IMR-90 (cell line): ENCODE data around the gene NRG4. TPM values are rescaled to one million over a fixed set of nuclear protein-coding genes. Genes with fewer than 3 reads are reported as not detected.

Experiments used
- ATAC-seq: fragments of 200-7000 bp; cut with Tn5 transposase; 2 replicates; pipeline ENCODE4 v1.9.1; 2020; ENCODE audit warnings: low read depth, mild to moderate bottlenecking, moderate library complexity
- BruUV-seq: library from RNA; stranded (reverse); fragments of 400-500 nt; replicated peaks from 2 replicates; lab custom pipeline; 2021; lab: Mats Ljungman, UMichigan
- CTCF ChIA-PET: fragments of 300-600 bp; formaldehyde crosslinking; extraction: SDS; loops from one replicate; lab custom pipeline; 2021; ENCODE audit warnings: antibody characterized with exemption; lab: Yijun Ruan, JAX
- POLR2A ChIA-PET: fragments of 300-600 bp; sonication (Branson Sonifier 250); formaldehyde crosslinking; loops from one replicate; lab custom pipeline; 2022; ENCODE audit warnings: antibody characterized with exemption; ENCODE audit not compliant: unreplicated experiment; lab: Charles Lee
- DNase-seq: peaks from one replicate; pipeline ENCODE4 v3.0.0; 2013
- H2AFZ ChIP-seq: replicated peaks from 2 replicates; pipeline ENCODE3; 2013; ENCODE audit warnings: low read length, mild to moderate bottlenecking; ENCODE audit not compliant: poor library complexity
- H2AK5ac ChIP-seq: 2 replicates; pipeline ENCODE4 v1.6.1; 2013; ENCODE audit warnings: low read depth, low read length, inconsistent platforms
- H2AK9ac ChIP-seq: replicated peaks from 2 replicates; pipeline ENCODE3; 2013; ENCODE audit warnings: mild to moderate bottlenecking, low read depth, low read length, moderate library complexity; ENCODE audit not compliant: poor library complexity
- H2BK120ac ChIP-seq: 2 replicates; pipeline ENCODE4 v1.6.1; 2013; ENCODE audit warnings: low read depth, low read length, inconsistent platforms
- H2BK15ac ChIP-seq: 3 replicates; pipeline ENCODE4 v1.6.1; 2013; ENCODE audit warnings: low read depth, low read length, inconsistent platforms
- H2BK20ac ChIP-seq: 2 replicates; pipeline ENCODE4 v1.6.1; 2013; ENCODE audit warnings: low read depth, mild to moderate bottlenecking, inconsistent platforms, low read length, moderate library complexity
- H2BK5ac ChIP-seq: 2 replicates; pipeline ENCODE4 v1.6.1; 2013; ENCODE audit warnings: mild to moderate bottlenecking, low read depth, low read length, inconsistent platforms; ENCODE audit not compliant: poor library complexity, severe bottlenecking
- H3K14ac ChIP-seq: replicated peaks from 2 replicates; pipeline ENCODE4 v1.6.1; 2013; ENCODE audit warnings: low read depth, low read length, inconsistent platforms
- H3K18ac ChIP-seq: 2 replicates; pipeline ENCODE4 v1.6.1; 2013; ENCODE audit warnings: low read depth, low read length, control low read depth
- H3K23ac ChIP-seq: 2 replicates; pipeline ENCODE4 v1.6.1; 2013; ENCODE audit warnings: low read depth, low read length, inconsistent platforms
- H3K27ac ChIP-seq: 2 replicates; pipeline ENCODE4 v1.5.1; 2013; ENCODE audit warnings: mild to moderate bottlenecking, control low read depth, low read length; ENCODE audit not compliant: insufficient read depth
- H3K27me3 ChIP-seq: 2 replicates; pipeline ENCODE4 v1.6.1; 2013; ENCODE audit warnings: low read length; ENCODE audit not compliant: control insufficient read depth, insufficient read depth
- H3K36me3 ChIP-seq: 2 replicates; pipeline ENCODE4 v1.6.1; 2013; ENCODE audit warnings: low read length, mixed read lengths; ENCODE audit not compliant: control insufficient read depth, insufficient read depth
- H3K4ac ChIP-seq: 2 replicates; pipeline ENCODE4 v1.6.1; 2013; ENCODE audit warnings: low read depth, low read length, inconsistent platforms
- H3K4me1 ChIP-seq: 2 replicates; pipeline ENCODE4 v1.6.1; 2013; ENCODE audit warnings: low read length, mixed read lengths; ENCODE audit not compliant: control insufficient read depth, insufficient read depth
- H3K4me2 ChIP-seq: 2 replicates; pipeline ENCODE4 v1.6.1; 2013; ENCODE audit warnings: low read depth, mild to moderate bottlenecking, control low read depth, low read length, moderate library complexity
- H3K4me3 ChIP-seq: 2 replicates; pipeline ENCODE4 v1.5.1; 2013; ENCODE audit warnings: low read depth, mild to moderate bottlenecking, control low read depth, low read length, moderate library complexity; ENCODE audit not compliant: insufficient read depth
- H3K56ac ChIP-seq: 2 replicates; pipeline ENCODE4 v1.6.1; 2013; ENCODE audit warnings: low read length, inconsistent platforms; ENCODE audit not compliant: insufficient read depth; ENCODE audit errors: extremely low read depth
- H3K79me1 ChIP-seq, 2 experiments: 2 replicates each; pipeline ENCODE4 v1.6.1; 2013; ENCODE audit warnings: low read length in 2 of 2, inconsistent platforms in 1 of 2, low read depth in 1 of 2
- H3K9ac ChIP-seq: 2 replicates; pipeline ENCODE4 v1.6.1; 2013; ENCODE audit warnings: low read depth, low read length, control low read depth
- H3K9me1 ChIP-seq: 2 replicates; pipeline ENCODE4 v1.6.1; 2013; ENCODE audit warnings: low read length, inconsistent platforms; ENCODE audit not compliant: insufficient read depth
- H3K9me3 ChIP-seq: 2 replicates; pipeline ENCODE4 v1.6.1; 2013; ENCODE audit warnings: low read length; ENCODE audit not compliant: control insufficient read depth, insufficient read depth
- H4K20me1 ChIP-seq: 2 replicates; pipeline ENCODE4 v1.6.1; 2013; ENCODE audit warnings: low read length, inconsistent platforms; ENCODE audit not compliant: insufficient read depth
- H4K5ac ChIP-seq: 2 replicates; pipeline ENCODE4 v1.6.1; 2013; ENCODE audit warnings: mild to moderate bottlenecking, low read depth, low read length, control low read depth
- H4K8ac ChIP-seq, 2 experiments: 2 replicates each; pipeline ENCODE4 v1.6.1; 2013; ENCODE audit warnings: low read depth in 2 of 2, low read length in 2 of 2, control low read depth in 1 of 2, inconsistent platforms in 1 of 2
- H4K91ac ChIP-seq: 2 replicates; pipeline ENCODE4 v1.6.1; 2013; ENCODE audit warnings: low read depth, low read length, inconsistent platforms; ENCODE audit not compliant: insufficient read depth
- ELK1 ChIP-seq: fragments of 150-350 bp; IDR thresholded peaks from 2 replicates; pipeline ENCODE4 v1.6.1; 2016; ENCODE audit warnings: low read depth, mild to moderate bottlenecking, low read length, moderate library complexity, borderline replicate concordance
- MAFK ChIP-seq: IDR thresholded peaks from 2 replicates; pipeline ENCODE4 v1.6.1; 2012; ENCODE audit warnings: low read depth, low read length, improper control_type of control experiment
- POLR2A ChIP-seq: IDR thresholded peaks from 2 replicates; pipeline ENCODE4 v1.6.1; 2012; ENCODE audit warnings: mild to moderate bottlenecking, low read depth, low read length
- SMC3 ChIP-seq: fragments of 150-350 bp; IDR thresholded peaks from 2 replicates; pipeline ENCODE4 v1.6.1; 2016; ENCODE audit warnings: low read depth, mild to moderate bottlenecking, antibody characterized with exemption, low read length, moderate library complexity
- WGBS, 2 experiments: methylation state at CpG; one replicate each; pipeline versions ENCODE4 v1.1.5 to v1.1.7; 2013; ENCODE audit warnings: missing lambda C conversion rate in 2 of 2; ENCODE audit not compliant: insufficient read length in 1 of 2; ENCODE audit errors: extremely low coverage in 2 of 2; 5-methylcytosine and 5-hydroxymethylcytosine counted together
- dilution Hi-C: fragments of 300-500 bp; cut with HindIII; formaldehyde crosslinking; loops from one replicate; pipeline ENCODE4 v1.14.3; 2018; ENCODE audit warnings: low sequenced_read_pairs; ENCODE audit not compliant: unreplicated experiment
- in situ Hi-C: fragments of 300-500 bp; cut with MboI; formaldehyde crosslinking; loops from 3 replicates; pipeline ENCODE4 v1.14.3; 2019; ENCODE audit warnings: low sequenced_read_pairs, inconsistent platforms, mixed read lengths
- intact Hi-C: fragments of 100-400 bp; cut with micrococcal nuclease; formaldehyde crosslinking; loops from 2 replicates; pipeline ENCODE4 v1.10.0; 2022
- polyA plus RNA-seq, 3 experiments: library from polyadenylated mRNA; depleted of rRNA; stranded (reverse); fragments of >200 nt; gene quantifications; 2 replicates each; pipeline ENCODE4 v1.2.3, GENCODE V29; 2012; ENCODE audit warnings: low replicate concordance in 1 of 3
- total RNA-seq: library from RNA; depleted of rRNA; stranded (reverse); fragments of >200 nt; gene quantifications from 2 replicates; pipeline ENCODE4 v1.2.3, GENCODE V29; 2012

NRG4 gene
- total and polyA plus RNA-seq, 2 of the 4 experiments (the other 2 are of a cell fraction) = not detected

GRCh38 chr15:76034111-76034510, 21.9 kb upstream of the NRG4 start:
- in situ Hi-C loops = no loop called here
- H3K4me3 ChIP-seq = no peak overlapping the region
- intact Hi-C loops = no loop called here
- no peak overlapping the region for H2BK20ac ChIP-seq
- POLR2A ChIA-PET = no interaction called here
- H3K4me1 ChIP-seq = no peaks in the 10 kb centered on the region
- TF ChIP-seq MAFK (no peak), POLR2A (no peak), SMC3 (no peak), ELK1 (no peak)
- H3K36me3 ChIP-seq = no peaks in the 10 kb centered on the region
- H4K91ac ChIP-seq = no peak overlapping the region
- H2AK9ac ChIP-seq = no peak overlapping the region
- H2AK5ac ChIP-seq = no peak overlapping the region
- H2BK120ac ChIP-seq = no peak overlapping the region
- CTCF ChIA-PET = no interaction called here
- ATAC-seq = no peak
- no peaks in the 10 kb centered on the region for H3K9me1 ChIP-seq
- H3K4ac ChIP-seq = no peak overlapping the region
- dilution Hi-C loops = no loop called here
- H2BK15ac ChIP-seq = no peak overlapping the region
- no peak overlapping the region for H3K27ac ChIP-seq
- H2BK5ac ChIP-seq = no peak overlapping the region
- no peak overlapping the region for H3K18ac ChIP-seq
- H3K56ac ChIP-seq = no peak overlapping the region
- H4K5ac ChIP-seq = no peak overlapping the region
- DNase-seq = no peak
- H4K8ac ChIP-seq = no peak overlapping the region
- H3K79me1 ChIP-seq = no peaks in the 10 kb centered on the region
- H3K9ac ChIP-seq = no peak overlapping the region
- peaks cover 23% of the 10 kb centered on the region for H3K27me3 ChIP-seq
- H3K4me2 ChIP-seq = no peak overlapping the region
- H4K20me1 ChIP-seq = no peaks in the 10 kb centered on the region
- H3K9me3 ChIP-seq = no peaks in the 10 kb centered on the region
- WGBS, 2 experiments = no CpG with 5 or more reads among the region's 2 CpGs
- no peak overlapping the region for H3K23ac ChIP-seq
- H2AFZ ChIP-seq = no peak overlapping the region
- BruUV-seq = no TSS peak
- no peak overlapping the region for H3K14ac ChIP-seq
